Right atrium auricular region (tissue), 2 donors: Measurements from ENCODE around the gene CSMD2. TPM values are rescaled to one million over a fixed set of nuclear protein-coding genes. Genes with fewer than 3 reads are reported as not detected.

ENCODE experiments used
- DNase-seq: peaks from one replicate; pipeline ENCODE4 v3.0.0-alpha.2; 2019; ENCODE audit warnings: low spot score
- H3K27ac ChIP-seq, 2 donors: fragments of 200-600 bp; sonication (generic); 1 replicate in 1 of 2; 2 replicates in 1 of 2; pipeline ENCODE4 v1.5.1; 2016 to 2019
- H3K27me3 ChIP-seq, 2 donors: fragments of 200-600 bp; sonication (generic); one replicate each; pipeline versions ENCODE4 v1.5.1 to v1.6.0; 2017 to 2019
- H3K36me3 ChIP-seq: fragments of 200-600 bp; sonication (generic); one replicate; pipeline ENCODE4 v1.5.1; 2016
- H3K4me1 ChIP-seq, 2 donors: fragments of 200-600 bp; sonication (generic); one replicate each; pipeline versions ENCODE4 v1.5.1 to v1.6.0; 2017 to 2019
- H3K4me3 ChIP-seq, 2 donors: fragments of 200-600 bp; sonication (generic); 1 replicate in 1 of 2; 2 replicates in 1 of 2; pipeline ENCODE4 v1.5.1; 2017 to 2019; ENCODE audit warnings: mild to moderate bottlenecking in 1 of 2, moderate library complexity in 1 of 2
- H3K9me3 ChIP-seq, 2 donors: fragments of 200-600 bp; sonication (generic); one replicate each; pipeline ENCODE4 v1.5.1; 2019
- total RNA-seq, 2 donors: library from RNA; depleted of rRNA; stranded (reverse); fragments of >200 nt; gene quantifications; one replicate each; pipeline ENCODE4 v1.1.0, GENCODE V29; 2016
- TF ChIP-seq, protein P1 (sequence below), 2 donors: fragments of 200-600 bp; sonication (generic); IDR thresholded peaks; one replicate each; pipeline ENCODE4 v1.5.1; 2019; ENCODE audit warnings: antibody characterized with exemption in 2 of 2

CSMD2 gene
- total RNA-seq, 2 donors from 2014 or later: 0.39 to 0.44 TPM

DNA sequence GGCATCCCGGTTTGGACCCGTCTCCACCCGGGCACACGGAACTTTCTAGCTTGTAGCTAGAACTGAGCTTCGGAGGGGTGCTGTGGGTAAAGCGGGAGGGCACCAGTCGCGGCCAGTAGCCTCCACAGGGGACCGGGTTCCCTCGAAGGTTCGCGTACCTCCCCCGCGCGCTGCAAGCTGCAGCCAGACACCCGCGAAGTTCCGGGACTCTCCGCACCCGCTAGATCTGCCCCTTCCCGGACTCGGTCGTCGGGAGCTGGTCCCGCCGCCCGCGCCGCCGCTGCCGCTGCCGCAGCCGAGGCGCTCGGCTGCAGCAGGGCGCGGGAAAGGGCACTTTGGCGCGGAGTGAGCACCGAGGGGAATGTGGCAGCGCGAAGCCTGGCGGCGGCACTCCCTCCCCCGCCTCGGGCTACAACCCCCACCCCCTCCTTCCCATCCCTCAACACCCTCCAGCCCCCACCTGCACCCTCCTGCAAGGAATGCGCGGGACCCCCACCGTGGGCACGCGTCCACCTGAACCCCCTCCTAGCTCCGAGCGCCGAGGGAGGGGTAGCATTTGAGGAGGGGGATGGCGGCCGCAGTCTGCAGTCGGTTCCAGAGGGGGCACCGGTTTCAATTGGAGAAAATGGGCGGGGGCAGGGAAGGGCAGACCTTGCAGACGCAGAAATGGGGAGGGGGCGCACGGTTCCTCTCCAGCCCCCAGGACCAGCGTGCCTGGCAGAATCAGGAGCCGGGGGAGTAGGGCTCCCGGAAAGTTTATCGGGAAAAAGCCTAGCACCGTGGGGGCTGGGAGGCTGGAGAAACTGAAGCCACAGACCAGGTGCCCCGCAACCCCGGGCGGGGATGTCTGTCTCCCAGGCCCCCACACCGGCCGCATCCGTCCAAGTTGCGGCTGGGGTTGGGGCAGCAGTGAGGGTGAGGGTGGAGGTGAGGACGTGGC, 968 bp downstream of the CSMD2 start:
- no peaks in the 10 kb centered on the region for H3K9me3 ChIP-seq
- H3K36me3 ChIP-seq: no peaks in the 10 kb centered on the region
- DNase-seq: no peak
- H3K27me3 ChIP-seq: peaks cover 6 to 23% of the 10 kb centered on the region in 2 donors
- H3K4me1 ChIP-seq: peaks cover 0 to 44% of the 10 kb centered on the region in 2 donors
- TF ChIP-seq, protein P1, sequence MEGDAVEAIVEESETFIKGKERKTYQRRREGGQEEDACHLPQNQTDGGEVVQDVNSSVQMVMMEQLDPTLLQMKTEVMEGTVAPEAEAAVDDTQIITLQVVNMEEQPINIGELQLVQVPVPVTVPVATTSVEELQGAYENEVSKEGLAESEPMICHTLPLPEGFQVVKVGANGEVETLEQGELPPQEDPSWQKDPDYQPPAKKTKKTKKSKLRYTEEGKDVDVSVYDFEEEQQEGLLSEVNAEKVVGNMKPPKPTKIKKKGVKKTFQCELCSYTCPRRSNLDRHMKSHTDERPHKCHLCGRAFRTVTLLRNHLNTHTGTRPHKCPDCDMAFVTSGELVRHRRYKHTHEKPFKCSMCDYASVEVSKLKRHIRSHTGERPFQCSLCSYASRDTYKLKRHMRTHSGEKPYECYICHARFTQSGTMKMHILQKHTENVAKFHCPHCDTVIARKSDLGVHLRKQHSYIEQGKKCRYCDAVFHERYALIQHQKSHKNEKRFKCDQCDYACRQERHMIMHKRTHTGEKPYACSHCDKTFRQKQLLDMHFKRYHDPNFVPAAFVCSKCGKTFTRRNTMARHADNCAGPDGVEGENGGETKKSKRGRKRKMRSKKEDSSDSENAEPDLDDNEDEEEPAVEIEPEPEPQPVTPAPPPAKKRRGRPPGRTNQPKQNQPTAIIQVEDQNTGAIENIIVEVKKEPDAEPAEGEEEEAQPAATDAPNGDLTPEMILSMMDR (IDR thresholded peaks at IDR 0.05): no peak
- peak overlapping the region; percentile 36 to 47 for H3K4me3 ChIP-seq
- no peak overlapping the region for H3K27ac ChIP-seq

DNA sequence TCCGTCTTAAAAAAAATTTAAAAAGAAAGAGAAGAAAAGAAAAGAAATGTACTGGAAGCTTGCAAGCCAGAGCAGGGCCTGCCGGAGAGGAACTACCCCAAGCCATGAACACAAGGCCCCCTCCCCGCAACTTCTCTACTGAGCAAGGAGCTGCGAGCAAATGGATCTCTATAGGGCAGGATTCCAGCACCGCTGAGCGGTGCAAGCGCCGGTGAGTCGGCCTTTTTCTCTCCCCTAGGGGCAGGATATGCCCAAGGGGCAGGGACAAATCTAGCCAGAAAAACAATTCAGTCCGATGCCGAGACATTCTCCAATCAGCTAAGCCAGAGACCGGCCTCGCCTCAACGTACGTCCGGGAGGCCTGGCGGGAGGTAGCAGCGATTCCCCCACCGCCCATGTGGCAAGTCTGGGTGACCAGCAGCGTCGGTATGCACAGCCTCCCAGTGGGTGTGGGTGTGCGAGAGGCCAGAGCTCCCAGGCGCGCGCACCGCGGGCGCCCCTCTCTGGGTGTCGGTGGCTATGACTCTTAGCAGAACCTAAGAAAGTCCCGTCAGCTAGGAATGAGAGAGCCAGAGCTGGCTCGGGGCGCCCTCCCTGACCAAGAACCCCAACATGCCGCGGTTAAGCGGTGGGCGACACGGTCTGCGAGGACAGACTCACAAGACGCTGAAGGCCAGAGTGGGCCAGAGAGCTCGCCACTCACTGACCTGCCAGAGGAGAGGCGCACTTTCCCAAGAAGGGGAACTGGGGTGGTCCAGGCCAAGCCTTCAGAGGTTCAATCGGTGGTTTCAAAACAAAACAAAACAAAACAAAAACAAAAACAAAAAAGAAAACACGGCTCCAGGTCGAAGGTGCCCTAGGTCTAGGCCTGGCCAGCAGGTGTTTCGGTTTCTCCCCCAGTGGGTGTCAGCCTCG, 1.9 kb downstream of the CSMD2 start:
- Histone ChIP-seq H3K4me3 (peak overlapping the region; percentile 1 to 47), H3K27ac (no peak overlapping the region), H3K9me3 (no peaks in the 10 kb centered on the region), H3K27me3 (peaks cover 6 to 21% of the 10 kb centered on the region in 2 donors), H3K36me3 (no peaks in the 10 kb centered on the region), H3K4me1 (peaks cover 0 to 44% of the 10 kb centered on the region in 2 donors)
- TF ChIP-seq, protein P1 (IDR thresholded peaks at IDR 0.05): peak; percentile 54 to 73
- peak; percentile 65 for DNase-seq

DNA sequence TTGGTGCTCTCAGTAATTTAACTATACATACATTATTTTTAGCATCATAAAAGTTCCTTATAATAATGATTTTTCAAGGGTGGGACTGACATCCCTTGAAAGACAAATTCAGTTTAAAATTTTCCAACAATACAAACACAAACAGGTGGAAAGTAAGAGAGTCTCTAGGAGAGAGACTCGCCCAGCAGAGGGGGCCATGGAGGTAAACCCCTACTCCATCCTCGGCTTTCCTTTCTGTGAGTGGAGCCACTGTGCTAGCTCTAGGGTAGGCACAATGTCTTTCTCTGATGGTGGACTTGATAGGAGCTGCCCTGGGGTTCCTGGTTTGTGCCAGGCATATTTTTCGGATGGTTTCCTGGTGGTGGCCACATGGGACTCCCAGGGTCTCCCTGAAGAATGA, 8.3 kb downstream of the CSMD2 start:
- Histone ChIP-seq H3K27ac (no peak overlapping the region), H3K4me1 (no peaks in the 10 kb centered on the region), H3K36me3 (no peaks in the 10 kb centered on the region), H3K27me3 (no peaks in the 10 kb centered on the region), H3K4me3 (no peak overlapping the region), H3K9me3 (no peaks in the 10 kb centered on the region)
- TF ChIP-seq, protein P1 (IDR thresholded peaks at IDR 0.05): no peak
- no peak for DNase-seq

DNA sequence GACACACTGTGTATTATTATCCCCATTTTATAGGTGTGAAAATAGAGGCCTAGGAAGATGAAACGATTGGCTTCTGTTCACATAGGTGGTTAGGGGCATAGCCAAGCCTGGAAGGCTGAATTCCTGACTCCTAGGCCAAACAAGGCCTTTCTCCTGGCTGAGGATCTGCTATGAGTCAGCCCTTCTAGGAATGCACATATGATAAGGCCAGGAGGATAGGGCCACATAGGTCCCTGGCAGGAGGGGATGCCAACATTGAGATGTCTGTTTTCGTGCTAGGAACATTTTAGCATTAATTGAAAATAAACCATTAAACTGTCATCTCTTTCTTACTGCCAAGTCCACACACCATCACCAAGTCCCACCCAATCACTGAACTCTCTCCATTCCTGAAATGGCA, 9.2 kb downstream of the CSMD2 start:
- H3K9me3 ChIP-seq: no peaks in the 10 kb centered on the region
- no peaks in the 10 kb centered on the region for H3K36me3 ChIP-seq
- no peak for DNase-seq
- no peaks in the 10 kb centered on the region for H3K27me3 ChIP-seq
- H3K4me3 ChIP-seq: no peak overlapping the region
- no peaks in the 10 kb centered on the region for H3K4me1 ChIP-seq
- TF ChIP-seq, protein P1 (IDR thresholded peaks at IDR 0.05): no peak
- H3K27ac ChIP-seq: no peak overlapping the region

DNA sequence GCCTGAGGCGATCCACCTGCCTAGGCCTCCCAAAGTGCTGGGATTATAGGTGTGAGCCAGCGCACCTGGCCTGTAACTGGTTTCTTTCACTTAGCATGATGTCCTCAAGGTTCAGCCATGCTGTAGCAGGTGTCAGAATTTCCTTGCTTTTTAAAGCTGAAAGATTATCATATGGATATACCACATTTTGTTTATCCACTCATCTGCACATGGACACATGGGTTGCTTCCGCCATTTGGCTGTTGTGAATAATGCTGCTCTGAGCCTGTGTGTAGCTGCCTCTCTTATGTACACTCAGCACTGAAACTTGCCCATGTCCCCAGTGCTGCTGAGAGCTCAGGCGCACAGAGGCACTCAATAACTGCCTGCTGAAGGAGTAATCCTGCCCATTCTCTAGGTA, 11.8 kb downstream of the CSMD2 start:
- TF ChIP-seq, protein P1 (IDR thresholded peaks at IDR 0.05): no peak

More for the DNA sequence above, 11.8 kb downstream of the CSMD2 start:
- Histone ChIP-seq H3K4me3 (no peak overlapping the region), H3K36me3 (no peaks in the 10 kb centered on the region), H3K4me1 (no peaks in the 10 kb centered on the region), H3K27ac (no peak overlapping the region), H3K27me3 (no peaks in the 10 kb centered on the region), H3K9me3 (no peaks in the 10 kb centered on the region)
- no peak for DNase-seq
